Tibial nerve (tissue), 4 donors: ENCODE data around the gene HAL.

Source experiments
- EP300 ChIP-seq, 2 donors: sonication (generic); formaldehyde crosslinking; IDR thresholded peaks; one replicate each; pipeline ENCODE4 v1.6.1; 2017; ENCODE audit warnings: antibody characterized with exemption in 2 of 2, mild to moderate bottlenecking in 1 of 2
- POLR2A ChIP-seq, 2 donors: fragments of 450-650 bp; IDR thresholded peaks; one replicate each; pipeline ENCODE4 v1.6.1; 2017; ENCODE audit warnings: antibody characterized with exemption in 2 of 2, mild to moderate bottlenecking in 2 of 2, moderate library complexity in 2 of 2
- TF ChIP-seq, protein P1 (sequence below), 5 experiments: fragments of 200-600 bp in 3 of 5; fragments of 450-650 bp in 2 of 5; sonication (generic) in 3 of 5; IDR thresholded peaks; one replicate each; pipeline ENCODE4 v1.5.1; 2016 to 2019; ENCODE audit warnings: antibody characterized with exemption in 5 of 5, mild to moderate bottlenecking in 3 of 5, moderate library complexity in 2 of 5

DNA sequence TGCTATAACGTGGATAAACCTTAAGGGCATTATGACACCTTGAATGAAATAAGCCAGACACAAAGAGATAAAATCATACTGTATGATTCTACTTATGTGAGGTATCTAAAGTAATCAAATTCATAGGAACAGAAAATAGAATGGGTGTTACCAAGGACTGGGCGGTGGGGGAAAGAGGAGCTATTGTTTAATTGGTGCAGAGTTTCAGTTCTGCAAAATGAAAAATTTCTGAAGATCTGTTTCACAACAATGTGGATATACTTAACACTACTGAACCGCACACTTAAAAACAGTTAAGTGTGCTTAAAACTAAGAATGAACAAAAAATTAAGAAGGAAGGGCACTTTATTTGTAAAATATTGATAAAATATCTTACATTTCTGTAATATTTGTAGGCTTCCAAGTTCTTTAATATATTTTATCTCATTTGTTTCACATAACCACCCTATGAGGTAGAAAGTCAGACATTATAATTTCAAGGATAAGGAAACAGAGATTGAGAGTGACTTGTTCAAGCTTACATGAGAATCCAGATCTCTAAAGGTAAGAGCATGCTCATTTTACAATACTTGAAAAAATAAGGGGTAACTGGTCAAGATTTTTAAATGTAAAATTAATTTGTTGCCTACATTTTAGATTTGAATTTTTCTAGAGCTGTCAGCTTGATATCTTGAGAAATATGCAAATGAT is 24.3 kb upstream of the HAL start:
- TF ChIP-seq, protein P1, sequence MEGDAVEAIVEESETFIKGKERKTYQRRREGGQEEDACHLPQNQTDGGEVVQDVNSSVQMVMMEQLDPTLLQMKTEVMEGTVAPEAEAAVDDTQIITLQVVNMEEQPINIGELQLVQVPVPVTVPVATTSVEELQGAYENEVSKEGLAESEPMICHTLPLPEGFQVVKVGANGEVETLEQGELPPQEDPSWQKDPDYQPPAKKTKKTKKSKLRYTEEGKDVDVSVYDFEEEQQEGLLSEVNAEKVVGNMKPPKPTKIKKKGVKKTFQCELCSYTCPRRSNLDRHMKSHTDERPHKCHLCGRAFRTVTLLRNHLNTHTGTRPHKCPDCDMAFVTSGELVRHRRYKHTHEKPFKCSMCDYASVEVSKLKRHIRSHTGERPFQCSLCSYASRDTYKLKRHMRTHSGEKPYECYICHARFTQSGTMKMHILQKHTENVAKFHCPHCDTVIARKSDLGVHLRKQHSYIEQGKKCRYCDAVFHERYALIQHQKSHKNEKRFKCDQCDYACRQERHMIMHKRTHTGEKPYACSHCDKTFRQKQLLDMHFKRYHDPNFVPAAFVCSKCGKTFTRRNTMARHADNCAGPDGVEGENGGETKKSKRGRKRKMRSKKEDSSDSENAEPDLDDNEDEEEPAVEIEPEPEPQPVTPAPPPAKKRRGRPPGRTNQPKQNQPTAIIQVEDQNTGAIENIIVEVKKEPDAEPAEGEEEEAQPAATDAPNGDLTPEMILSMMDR (IDR thresholded peaks at IDR 0.05): no peak
- TF ChIP-seq POLR2A (IDR thresholded peaks at IDR 0.05) (no peak), EP300 (IDR thresholded peaks at IDR 0.05) (no peak)
